ENCODE data around the gene DHX29. TPM values are rescaled to one million over a fixed set of nuclear protein-coding genes. Genes with fewer than 3 reads are reported as not detected.

Gene DHX29
- total and polyA plus RNA-seq, 2 donors (not counting 1 experiment from before 2014, with no cell fraction given), result 3.9 to 18.1 TPM

GRCh38 chr5:55316837-55317236 is 9.3 kb upstream of the DHX29 start:
- ChIA-PET POLR2A (no interaction called here), CTCF (interaction anchor here (0.6 kb wide), 1 partner anchor 1597 kb away, joined by 3 read pairs; no protein-coding TSS in a partner anchor)
- H3K4me2 ChIP-seq (replicated peaks; ENCODE audit: low read depth, low read length, poor library complexity, severe bottlenecking), result no peak overlapping the region
- H3K36me3 ChIP-seq (replicated peaks in 1 of 2; ENCODE audit: control extremely low read depth in 1 of 2, control insufficient read depth in 1 of 2, extremely low read depth in 1 of 2, insufficient read depth in 2 of 2, low read length in 1 of 2), result peaks cover 0 to 2% of the 10 kb centered on the region in 2 experiments
- H4K20me1 ChIP-seq (ENCODE audit: control insufficient read depth, insufficient read depth, low read length, poor library complexity, severe bottlenecking), result peaks cover 61% of the 10 kb centered on the region
- no peak overlapping the region for H3K27ac ChIP-seq (ENCODE audit: low read length in 2 of 2)
- no peak overlapping the region for H2AFZ ChIP-seq (ENCODE audit: insufficient read depth, low read depth, low read length, poor library complexity, severe bottlenecking)
- no peak overlapping the region for H3K9ac ChIP-seq (ENCODE audit: low read length)
- intact Hi-C loops (cut with micrococcal nuclease), result no loop called here
- TF ChIP-seq EZH2 (IDR thresholded peaks at IDR 0.05; ENCODE audit: borderline replicate concordance, insufficient read depth, low read depth, low read length, poor library complexity, severe bottlenecking), result no peak
- no peak for TF ChIP-seq CTCF (IDR thresholded peaks at IDR 0.05)
- Mint-ChIP-seq H3K27ac (no peak overlapping the region), H3K4me3 (no peak overlapping the region), H3K4me1 (peaks cover 52% of the 10 kb centered on the region), H3K9me3 (ENCODE audit: insufficient read depth) (no peaks in the 10 kb centered on the region), H3K27me3 (no peaks in the 10 kb centered on the region)
- DNase-seq, result no peak
- H3K9me3 ChIP-seq (ENCODE audit: control extremely low read depth in 1 of 3, control insufficient read depth in 2 of 3, insufficient read depth in 1 of 3, low read length in 2 of 3), result no peaks in the 10 kb centered on the region
- H3K79me2 ChIP-seq (ENCODE audit: control insufficient read depth, insufficient read depth, low read length), result peaks cover 94% of the 10 kb centered on the region
- H3K4me1 ChIP-seq (ENCODE audit: control insufficient read depth in 2 of 2, insufficient read depth in 2 of 2, low read length in 2 of 2), result peaks cover 11 to 16% of the 10 kb centered on the region in 2 donors
- ATAC-seq (ENCODE audit: low read depth), result no peak
- H3K4me3 ChIP-seq (ENCODE audit: control extremely low read depth in 1 of 5, extremely low read depth in 1 of 5, insufficient read depth in 1 of 5, low read depth in 2 of 5, low read length in 4 of 5), result no peak overlapping the region
- no peaks in the 10 kb centered on the region for H3K27me3 ChIP-seq (replicated peaks in 1 of 4; ENCODE audit: control extremely low read depth in 1 of 4, control insufficient read depth in 3 of 4, insufficient read depth in 4 of 4, low read length in 3 of 4)

GRCh38 chr5:55316289-55316688 is 8.8 kb upstream of the DHX29 start:
- H3K27me3 Mint-ChIP-seq, result no peaks in the 10 kb centered on the region
- H3K4me1 Mint-ChIP-seq, result peaks cover 55% of the 10 kb centered on the region
- 89% methylated on average over 1 of the region's 2 CpGs for WGBS (ENCODE audit: insufficient coverage)
- H3K9me3 Mint-ChIP-seq (ENCODE audit: insufficient read depth), result no peaks in the 10 kb centered on the region
- intact Hi-C loops (cut with micrococcal nuclease), result no loop called here
- H3K4me3 Mint-ChIP-seq, result no peak overlapping the region
- no peak overlapping the region for H3K27ac ChIP-seq (ENCODE audit: low read length in 2 of 2)
- peak overlapping the region; percentile 16 for H3K27ac Mint-ChIP-seq
- TF ChIP-seq EZH2 (IDR thresholded peaks at IDR 0.05; ENCODE audit: borderline replicate concordance, insufficient read depth, low read depth, low read length, poor library complexity, severe bottlenecking) (no peak), CTCF (IDR thresholded peaks at IDR 0.05) (no peak)
- peaks cover 58% of the 10 kb centered on the region for H4K20me1 ChIP-seq (ENCODE audit: control insufficient read depth, insufficient read depth, low read length, poor library complexity, severe bottlenecking)
- peaks cover 11 to 16% of the 10 kb centered on the region in 2 donors for H3K4me1 ChIP-seq (ENCODE audit: control insufficient read depth in 2 of 2, insufficient read depth in 2 of 2, low read length in 2 of 2)
- H2AFZ ChIP-seq (ENCODE audit: insufficient read depth, low read depth, low read length, poor library complexity, severe bottlenecking), result no peak overlapping the region
- peaks cover 94% of the 10 kb centered on the region for H3K79me2 ChIP-seq (ENCODE audit: control insufficient read depth, insufficient read depth, low read length)
- no peak for DNase-seq
- ChIA-PET CTCF (no interaction called here), POLR2A (no interaction called here)
- no peak overlapping the region for H3K4me2 ChIP-seq (replicated peaks; ENCODE audit: low read depth, low read length, poor library complexity, severe bottlenecking)
- peaks cover 0 to 4% of the 10 kb centered on the region in 2 experiments for H3K36me3 ChIP-seq (replicated peaks in 1 of 2; ENCODE audit: control extremely low read depth in 1 of 2, control insufficient read depth in 1 of 2, extremely low read depth in 1 of 2, insufficient read depth in 2 of 2, low read length in 1 of 2)
- no peaks in the 10 kb centered on the region for H3K9me3 ChIP-seq (ENCODE audit: control extremely low read depth in 1 of 3, control insufficient read depth in 2 of 3, insufficient read depth in 1 of 3, low read length in 2 of 3)
- H3K9ac ChIP-seq (ENCODE audit: low read length), result no peak overlapping the region
- ATAC-seq (ENCODE audit: low read depth), result no peak
- no peaks in the 10 kb centered on the region for H3K27me3 ChIP-seq (replicated peaks in 1 of 4; ENCODE audit: control extremely low read depth in 1 of 4, control insufficient read depth in 3 of 4, insufficient read depth in 4 of 4, low read length in 3 of 4)
- H3K4me3 ChIP-seq (ENCODE audit: control extremely low read depth in 1 of 5, extremely low read depth in 1 of 5, insufficient read depth in 1 of 5, low read depth in 2 of 5, low read length in 4 of 5), result no peak overlapping the region
